ENCODE measurements around the gene SPTLC3.

The SPTLC3 gene

GRCh38 chr20:13213335-13213734 lies 204.6 kb downstream of the SPTLC3 start (continued):
- TF ChIP-seq CSRNP3 (CRISPR knock-in tag; IDR thresholded peaks at IDR 0.05) (no peak), GLIS3 (CRISPR knock-in tag; IDR thresholded peaks at IDR 0.05) (no peak), ARNTL (CRISPR knock-in tag; IDR thresholded peaks at IDR 0.05; ENCODE audit: borderline replicate concordance, low read depth) (no peak)

GRCh38 chr20:13216533-13216932 lies 207.8 kb downstream of the SPTLC3 start:
- TF ChIP-seq PATZ1 (CRISPR knock-in tag; IDR thresholded peaks at IDR 0.05; ENCODE audit: borderline replicate concordance) (no peak), CSRNP3 (CRISPR knock-in tag; IDR thresholded peaks at IDR 0.05) (no peak)

More at GRCh38 chr20:13216533-13216932, 207.8 kb downstream of the SPTLC3 start:
- no peak for ATAC-seq

Data from SK-N-SH treated with all-trans-retinoic acid at 6 μM for 48 hours (cell line).